Stimulated activated CD4-positive, alpha-beta T cell treated with anti-CD3 and anti-CD28 coated beads, Interleukin-4, amount 100 ng/mL, for 1 hour (primary cell): ENCODE measurements around the gene NDUFV2.
A peak's percentile ranks its signal among the peaks of the same experiment; 100 is the strongest.
"Not testable (repeated sequence)": the region's sequence is repeated elsewhere in the genome, so short reads cannot be mapped to it uniquely, and the experiment has no call there.

ENCODE experiments used
- DNase-seq: peaks from one replicate; pipeline ENCODE4 v3.0.0-alpha.2; 2020

Gene NDUFV2

GRCh38 chr18:9102508-9103375 is at the start of gene NDUFV2:
NDUFV2 (plus strand) TSS chr18:9102699; CDS start chr18:9102744, 45 bp downstream.
- peak; percentile 99 for DNase-seq

- DNase-seq = no peak
Observed at GRCh38 chr18:9053814-9054213, 48.7 kb upstream of the NDUFV2 start.

GRCh38 chr18:9055185-9055584 is 47.3 kb upstream of the NDUFV2 start:
- no peak for DNase-seq

- no peak for DNase-seq
Observed at GRCh38 chr18:9055626-9056025, 46.9 kb upstream of the NDUFV2 start.

- no peak for DNase-seq
Observed at GRCh38 chr18:9057646-9058045, 44.9 kb upstream of the NDUFV2 start.

GRCh38 chr18:9058406-9058805 is 44.1 kb upstream of the NDUFV2 start:
- DNase-seq = no peak

- no peak for DNase-seq
Observed at GRCh38 chr18:9062418-9062751, 40.1 kb upstream of the NDUFV2 start.

GRCh38 chr18:9065864-9066263 is 36.6 kb upstream of the NDUFV2 start:
- no peak for DNase-seq

GRCh38 chr18:9066358-9066757 is 36.1 kb upstream of the NDUFV2 start:
- DNase-seq = no peak

GRCh38 chr18:9066817-9067306 is 35.6 kb upstream of the NDUFV2 start:
- no peak for DNase-seq

GRCh38 chr18:9067823-9068222 is 34.7 kb upstream of the NDUFV2 start:
- DNase-seq = no peak

- DNase-seq = no peak
Observed at GRCh38 chr18:9068346-9068745, 34.2 kb upstream of the NDUFV2 start.

- DNase-seq = no peak
Observed at GRCh38 chr18:9069601-9070000, 32.9 kb upstream of the NDUFV2 start.

- DNase-seq = no peak
Observed at GRCh38 chr18:9070212-9070611, 32.3 kb upstream of the NDUFV2 start.

GRCh38 chr18:9079818-9080528 is 22.5 kb upstream of the NDUFV2 start:
- DNase-seq = no peak

GRCh38 chr18:9081940-9082339 is 20.6 kb upstream of the NDUFV2 start:
- DNase-seq = no peak

- no peak for DNase-seq
Observed at GRCh38 chr18:9082711-9083510, 19.6 kb upstream of the NDUFV2 start.

GRCh38 chr18:9086015-9086414 is 16.5 kb upstream of the NDUFV2 start:
- no peak for DNase-seq

- no peak for DNase-seq
Observed at GRCh38 chr18:9086624-9087023, 15.9 kb upstream of the NDUFV2 start.

GRCh38 chr18:9087144-9087543 is 15.4 kb upstream of the NDUFV2 start:
- no peak for DNase-seq

- DNase-seq = no peak
Observed at GRCh38 chr18:9088252-9088651, 14.2 kb upstream of the NDUFV2 start.

- DNase-seq = not testable (repeated sequence)
Observed at GRCh38 chr18:9088727-9089126, 13.8 kb upstream of the NDUFV2 start.

GRCh38 chr18:9090578-9090977 is 11.9 kb upstream of the NDUFV2 start:
- no peak for DNase-seq
